Measurements from ENCODE around the gene SLC2A3.
"Not testable (repeated sequence)": the region's sequence is repeated elsewhere in the genome, so short reads cannot be mapped to it uniquely, and the experiment has no call there.

SLC2A3 gene

DNA sequence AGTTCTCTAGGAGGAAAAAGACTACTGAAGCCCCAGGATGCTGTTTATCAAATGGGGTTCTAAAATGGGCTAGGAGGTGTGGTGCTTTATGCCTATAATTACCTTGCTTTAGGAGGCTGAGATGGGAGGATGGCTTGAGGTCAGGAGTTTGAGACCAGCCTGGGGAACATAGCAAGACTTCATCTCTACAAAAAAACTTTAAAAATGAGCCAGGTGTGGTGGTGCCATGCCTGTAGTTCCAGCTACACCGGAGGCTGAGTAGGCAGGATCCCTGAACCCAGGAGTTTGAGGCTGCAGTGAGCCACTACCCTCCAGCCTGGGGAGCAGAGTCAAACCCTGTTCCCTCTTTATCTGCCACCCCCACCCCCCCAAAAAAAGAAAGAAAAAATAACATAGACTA is 23.3 kb upstream of the SLC2A3 start:
- TF ChIP-seq, protein P1, sequence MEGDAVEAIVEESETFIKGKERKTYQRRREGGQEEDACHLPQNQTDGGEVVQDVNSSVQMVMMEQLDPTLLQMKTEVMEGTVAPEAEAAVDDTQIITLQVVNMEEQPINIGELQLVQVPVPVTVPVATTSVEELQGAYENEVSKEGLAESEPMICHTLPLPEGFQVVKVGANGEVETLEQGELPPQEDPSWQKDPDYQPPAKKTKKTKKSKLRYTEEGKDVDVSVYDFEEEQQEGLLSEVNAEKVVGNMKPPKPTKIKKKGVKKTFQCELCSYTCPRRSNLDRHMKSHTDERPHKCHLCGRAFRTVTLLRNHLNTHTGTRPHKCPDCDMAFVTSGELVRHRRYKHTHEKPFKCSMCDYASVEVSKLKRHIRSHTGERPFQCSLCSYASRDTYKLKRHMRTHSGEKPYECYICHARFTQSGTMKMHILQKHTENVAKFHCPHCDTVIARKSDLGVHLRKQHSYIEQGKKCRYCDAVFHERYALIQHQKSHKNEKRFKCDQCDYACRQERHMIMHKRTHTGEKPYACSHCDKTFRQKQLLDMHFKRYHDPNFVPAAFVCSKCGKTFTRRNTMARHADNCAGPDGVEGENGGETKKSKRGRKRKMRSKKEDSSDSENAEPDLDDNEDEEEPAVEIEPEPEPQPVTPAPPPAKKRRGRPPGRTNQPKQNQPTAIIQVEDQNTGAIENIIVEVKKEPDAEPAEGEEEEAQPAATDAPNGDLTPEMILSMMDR (IDR thresholded peaks at IDR 0.05; ENCODE audit: extremely low read depth, insufficient read depth, missing control alignments): no peak
- no peak for DNase-seq (ENCODE audit: low spot score)
- in situ Hi-C loops (cut with MboI; ENCODE audit: low pct_unique_long_range_greater_than_20kb, low sequenced_read_pairs, unreplicated experiment): no loop called here

DNA sequence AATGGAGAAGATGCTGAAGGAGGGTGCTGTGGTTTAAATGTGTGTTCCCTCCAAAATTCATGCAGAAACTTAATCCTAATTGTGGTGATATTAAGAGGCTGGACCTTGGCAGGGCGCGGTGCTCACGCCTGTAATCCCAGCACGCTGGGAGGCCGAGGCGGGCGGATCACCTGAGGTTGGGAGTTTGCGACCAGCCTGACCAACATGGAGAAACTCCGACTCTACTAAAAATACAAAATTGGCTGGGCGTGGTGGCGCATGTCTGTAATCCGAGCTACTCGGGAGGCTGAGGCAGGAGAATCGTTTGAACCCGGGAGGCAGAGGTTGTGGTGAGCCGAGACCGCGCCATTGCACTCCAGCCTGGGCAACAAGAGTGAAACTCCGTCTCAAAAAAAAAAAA is 18.9 kb upstream of the SLC2A3 start:
- in situ Hi-C loops (cut with MboI; ENCODE audit: low pct_unique_long_range_greater_than_20kb, low sequenced_read_pairs, unreplicated experiment); DNase-seq (ENCODE audit: low spot score): not testable (repeated sequence)

GRCh38 chr12:7954418-7954817 is 18.4 kb upstream of the SLC2A3 start:
- in situ Hi-C loops (cut with MboI; ENCODE audit: low pct_unique_long_range_greater_than_20kb, low sequenced_read_pairs, unreplicated experiment); DNase-seq (ENCODE audit: low spot score): not testable (repeated sequence)

DNA sequence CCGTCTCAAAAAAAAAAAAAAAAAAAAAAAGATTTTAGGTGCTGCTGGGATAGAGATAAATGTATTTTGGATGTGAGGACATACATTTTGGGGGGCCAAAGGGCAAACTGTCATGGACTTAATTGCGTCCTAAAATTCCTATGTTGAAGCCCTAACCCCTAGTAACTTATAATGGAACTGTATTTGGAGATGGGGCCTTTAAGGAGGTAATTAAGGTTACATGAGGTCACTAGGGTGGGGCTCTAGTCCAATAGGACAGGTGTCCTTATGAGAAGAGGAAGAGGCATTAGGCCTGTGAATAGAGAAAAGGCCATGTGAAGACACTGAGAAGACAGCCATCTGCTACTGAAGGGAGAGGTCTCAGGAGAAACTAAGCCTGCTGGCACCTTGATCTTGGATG is 17.9 kb upstream of the SLC2A3 start:
- DNase-seq (ENCODE audit: low spot score); in situ Hi-C loops (cut with MboI; ENCODE audit: low pct_unique_long_range_greater_than_20kb, low sequenced_read_pairs, unreplicated experiment): not testable (repeated sequence)

GRCh38 chr12:7951671-7952070 is 15.7 kb upstream of the SLC2A3 start:
- TF ChIP-seq, protein P1 (IDR thresholded peaks at IDR 0.05; ENCODE audit: extremely low read depth, insufficient read depth, missing control alignments): no peak
- no peak for DNase-seq (ENCODE audit: low spot score)
- in situ Hi-C loops (cut with MboI; ENCODE audit: low pct_unique_long_range_greater_than_20kb, low sequenced_read_pairs, unreplicated experiment): no loop called here

DNA sequence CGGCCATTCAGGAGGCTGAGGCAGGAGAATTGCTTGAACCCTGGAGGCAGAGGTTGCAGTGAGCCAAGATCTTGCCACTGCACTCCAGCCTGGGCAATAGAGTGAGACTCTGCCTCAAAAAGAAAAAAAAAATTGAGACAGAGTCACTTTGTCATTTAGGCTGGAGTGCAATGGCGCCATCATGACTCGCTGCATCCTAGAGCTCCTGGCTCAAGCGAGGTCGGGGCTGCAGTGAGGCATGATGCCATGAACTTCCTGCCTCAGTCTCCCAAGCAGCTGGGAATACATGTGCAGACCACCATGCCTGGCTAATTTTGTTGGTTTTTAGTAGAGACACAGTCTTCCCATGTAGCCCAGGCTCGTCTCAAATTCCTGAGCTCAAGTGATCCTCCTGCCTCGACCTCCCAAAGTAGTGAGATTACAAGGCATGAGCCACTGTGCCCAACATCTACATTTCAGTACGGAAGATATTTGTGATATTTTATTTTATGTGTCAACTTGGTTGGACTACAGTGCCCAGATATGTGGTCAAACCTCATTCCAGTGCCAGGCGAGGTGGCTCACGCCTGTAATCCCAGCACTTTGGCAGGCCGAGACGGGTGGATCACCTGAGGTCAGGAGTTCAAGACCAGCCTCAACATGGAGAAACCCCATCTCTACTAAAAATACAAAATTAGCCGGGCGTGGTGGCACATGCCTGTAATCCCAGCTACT is 14.4 kb upstream of the SLC2A3 start:
- in situ Hi-C loops (cut with MboI; ENCODE audit: low pct_unique_long_range_greater_than_20kb, low sequenced_read_pairs, unreplicated experiment); DNase-seq (ENCODE audit: low spot score): not testable (repeated sequence)

DNA sequence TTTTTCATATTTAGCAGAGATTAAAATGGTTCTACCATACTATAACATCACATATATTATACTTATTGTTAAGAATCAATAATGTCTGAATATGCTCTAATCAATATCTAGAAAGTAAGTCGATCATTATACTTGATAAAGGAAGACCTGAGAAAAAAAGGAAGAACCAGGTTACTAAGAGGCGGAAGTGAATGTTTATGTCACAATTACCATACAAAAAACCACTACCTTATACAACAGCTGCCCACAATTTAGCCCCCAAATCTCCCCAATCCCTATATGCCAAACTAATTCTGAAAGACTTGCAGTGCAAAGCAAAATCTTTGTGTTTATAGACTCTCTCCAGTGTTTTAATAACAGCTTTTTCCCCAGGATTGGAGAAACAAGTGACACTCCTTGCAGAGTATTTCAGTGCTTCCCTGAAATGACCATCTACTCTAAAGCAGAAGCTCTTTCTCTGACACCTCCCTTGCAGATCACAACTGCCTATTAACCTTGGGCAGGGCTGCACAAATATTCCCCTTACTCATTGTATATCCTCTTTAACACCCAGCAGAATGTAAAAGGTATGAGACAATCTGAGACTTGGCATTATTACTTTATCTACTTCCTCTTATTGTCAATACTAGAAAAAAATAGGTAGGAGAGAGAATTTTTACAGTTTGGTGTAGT is 12.7 kb upstream of the SLC2A3 start:
- TF ChIP-seq, protein P1 (IDR thresholded peaks at IDR 0.05; ENCODE audit: extremely low read depth, insufficient read depth, missing control alignments): no peak
- no peak for DNase-seq (ENCODE audit: low spot score)
- in situ Hi-C loops (cut with MboI; ENCODE audit: low pct_unique_long_range_greater_than_20kb, low sequenced_read_pairs, unreplicated experiment): no loop called here

- DNase-seq (ENCODE audit: low spot score): no peak
- TF ChIP-seq, protein P1 (IDR thresholded peaks at IDR 0.05; ENCODE audit: extremely low read depth, insufficient read depth, missing control alignments): no peak
- in situ Hi-C loops (cut with MboI; ENCODE audit: low pct_unique_long_range_greater_than_20kb, low sequenced_read_pairs, unreplicated experiment): no loop called here
These were observed 11.0 kb upstream of the SLC2A3 start for GRCh38 chr12:7947011-7947410.

- in situ Hi-C loops (cut with MboI; ENCODE audit: low pct_unique_long_range_greater_than_20kb, low sequenced_read_pairs, unreplicated experiment); DNase-seq (ENCODE audit: low spot score): not testable (repeated sequence)
These were observed 8.8 kb upstream of the SLC2A3 start for GRCh38 chr12:7944760-7945159.
